Stimulated activated naive CD8-positive, alpha-beta T cell treated with anti-CD3 and anti-CD28 coated beads, Interleukin-15, Interleukin-2, amounts not matched to agents 100 U/mL and 50 U/mL, for 24 hours (primary cell): ENCODE measurements around the gene CECR2.
"Not testable (repeated sequence)": the region's sequence is repeated elsewhere in the genome, so short reads cannot be mapped to it uniquely, and the experiment has no call there.

Source experiments
- ATAC-seq: fragments of 150-1000 bp; cut with Tn5 transposase; one replicate; pipeline ENCODE4 v1.10.0; 2021
- DNase-seq: peaks from one replicate; pipeline ENCODE4 v3.0.0; 2021

CECR2 gene

GRCh38 chr22:17402293-17402692 is 33.0 kb downstream of the CECR2 start:
- DNase-seq (no peak), ATAC-seq (no peak)

- ATAC-seq, result no peak
- no peak for DNase-seq
Measured at GRCh38 chr22:17403906-17404305, 34.6 kb downstream of the CECR2 start.

- DNase-seq (no peak), ATAC-seq (no peak)
Measured at GRCh38 chr22:17407643-17408042, 38.4 kb downstream of the CECR2 start.

- DNase-seq (no peak), ATAC-seq (no peak)
Measured at GRCh38 chr22:17410576-17410975, 41.3 kb downstream of the CECR2 start.

- ATAC-seq (no peak), DNase-seq (no peak)
Measured at GRCh38 chr22:17411213-17411612, 42.0 kb downstream of the CECR2 start.

- no peak for DNase-seq
- no peak for ATAC-seq
Measured at GRCh38 chr22:17412232-17412631, 43.0 kb downstream of the CECR2 start.

GRCh38 chr22:17418890-17419324 is 49.6 kb downstream of the CECR2 start:
- ATAC-seq (no peak), DNase-seq (no peak)

- DNase-seq (no peak), ATAC-seq (no peak)
Measured at GRCh38 chr22:17419348-17419747, 50.1 kb downstream of the CECR2 start.

GRCh38 chr22:17422736-17423343 is 53.6 kb downstream of the CECR2 start:
- DNase-seq (no peak), ATAC-seq (no peak)

GRCh38 chr22:17423616-17424015 is 54.4 kb downstream of the CECR2 start:
- ATAC-seq, result no peak
- no peak for DNase-seq

GRCh38 chr22:17427528-17427927 is 58.3 kb downstream of the CECR2 start:
- not testable (repeated sequence) for ATAC-seq, DNase-seq

- DNase-seq, result no peak
- no peak for ATAC-seq
Measured at GRCh38 chr22:17429516-17429915, 60.3 kb downstream of the CECR2 start.

GRCh38 chr22:17430412-17430811 is 61.2 kb downstream of the CECR2 start:
- no peak for ATAC-seq

GRCh38 chr22:17431179-17431578 is 61.9 kb downstream of the CECR2 start:
- DNase-seq (no peak), ATAC-seq (no peak)

More at GRCh38 chr22:17430412-17430811, 61.2 kb downstream of the CECR2 start:
- DNase-seq, result no peak

- DNase-seq, result no peak
- no peak for ATAC-seq
Measured at GRCh38 chr22:17434856-17435255, 65.6 kb downstream of the CECR2 start.

GRCh38 chr22:17435375-17435774 is 66.1 kb downstream of the CECR2 start:
- ATAC-seq (no peak), DNase-seq (no peak)

- ATAC-seq, result no peak
Measured at GRCh38 chr22:17436382-17436980, 67.2 kb downstream of the CECR2 start.

GRCh38 chr22:17436981-17437412 is 67.7 kb downstream of the CECR2 start:
- ATAC-seq (no peak), DNase-seq (no peak)

More at GRCh38 chr22:17436382-17436980, 67.2 kb downstream of the CECR2 start:
- no peak for DNase-seq

GRCh38 chr22:17438026-17438425 is 68.8 kb downstream of the CECR2 start:
- ATAC-seq (no peak), DNase-seq (no peak)

- DNase-seq (no peak), ATAC-seq (no peak)
Measured at GRCh38 chr22:17441326-17441725, 72.1 kb downstream of the CECR2 start.

- ATAC-seq, result no peak
- DNase-seq, result no peak
Measured at GRCh38 chr22:17443405-17444203, 74.3 kb downstream of the CECR2 start.

- DNase-seq (no peak), ATAC-seq (no peak)
Measured at GRCh38 chr22:17444204-17444504, 74.9 kb downstream of the CECR2 start.

GRCh38 chr22:17446698-17447097 is 77.4 kb downstream of the CECR2 start:
- DNase-seq, result no peak
- no peak for ATAC-seq
